Parathyroid adenoma (tissue), 2 donors: ENCODE results near the gene MRPL42.

Experiments used
- H2AFZ ChIP-seq: fragments of 300-600 bp; sonication (generic); one replicate; pipeline ENCODE4 v1.7.0; 2017; ENCODE audit warnings: antibody characterized with exemption, mild to moderate bottlenecking
- H3K27ac ChIP-seq: fragments of 300-600 bp; sonication (generic); one replicate; pipeline ENCODE4 v1.7.0; 2017
- H3K27me3 ChIP-seq: fragments of 300-600 bp; sonication (generic); one replicate; pipeline ENCODE4 v1.7.0; 2017; ENCODE audit warnings: low read length; ENCODE audit not compliant: control insufficient read depth, insufficient read depth
- H3K36me3 ChIP-seq: fragments of 300-600 bp; sonication (generic); one replicate; pipeline ENCODE4 v1.7.0; 2017; ENCODE audit warnings: low read length; ENCODE audit not compliant: control insufficient read depth, insufficient read depth
- H3K4me1 ChIP-seq: fragments of 300-600 bp; sonication (generic); one replicate; pipeline ENCODE4 v1.7.0; 2017; ENCODE audit warnings: control low read depth
- H3K4me2 ChIP-seq: fragments of 300-600 bp; sonication (generic); one replicate; pipeline ENCODE4 v1.7.0; 2017; ENCODE audit warnings: low read length
- H3K4me3 ChIP-seq: fragments of 300-600 bp; sonication (generic); one replicate; pipeline ENCODE4 v1.7.0; 2017; ENCODE audit warnings: low read depth, low read length
- H3K79me2 ChIP-seq: fragments of 300-600 bp; sonication (generic); one replicate; pipeline ENCODE4 v1.7.0; 2017; ENCODE audit warnings: control low read depth
- H3K9ac ChIP-seq: fragments of 300-600 bp; sonication (generic); one replicate; pipeline ENCODE4 v1.7.0; 2017; ENCODE audit warnings: mild to moderate bottlenecking
- H3K9me3 ChIP-seq: fragments of 300-600 bp; sonication (generic); one replicate; pipeline ENCODE4 v1.7.0; 2017; ENCODE audit warnings: low read length; ENCODE audit not compliant: control insufficient read depth
- TF ChIP-seq, protein P1 (sequence below): fragments of 300-600 bp; sonication (generic); IDR thresholded peaks from one replicate; pipeline ENCODE4 v1.7.0; 2017; ENCODE audit warnings: antibody characterized with exemption, mild to moderate bottlenecking
- donor health status: primary hyperparathyroidism.

MRPL42 gene

DNA sequence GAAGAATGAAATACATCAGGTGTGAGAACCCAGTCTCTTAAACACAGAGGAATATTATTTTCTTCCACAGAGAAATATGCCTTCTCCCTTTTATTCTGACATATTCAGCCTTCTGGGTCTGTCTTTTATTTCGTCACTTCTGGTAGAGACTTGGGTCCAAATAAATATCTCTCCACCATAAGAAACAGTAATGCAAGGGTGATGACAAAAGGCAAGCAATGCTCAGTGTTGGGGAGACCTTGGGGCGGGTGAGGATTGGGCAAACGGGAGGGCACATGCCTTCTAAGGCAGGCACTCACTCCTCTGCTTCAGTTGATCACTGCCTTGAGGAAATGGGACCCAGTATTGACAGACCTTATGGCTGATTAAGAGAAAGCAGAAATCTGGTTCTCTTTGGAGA is 98.4 kb downstream of the MRPL42 start:
- H3K4me2 ChIP-seq, result no peak overlapping the region
- H3K36me3 ChIP-seq, result no peaks in the 10 kb centered on the region
- no peaks in the 10 kb centered on the region for H3K27me3 ChIP-seq
- H2AFZ ChIP-seq, result no peak overlapping the region
- H3K9ac ChIP-seq, result no peak overlapping the region
- no peaks in the 10 kb centered on the region for H3K9me3 ChIP-seq
- TF ChIP-seq, protein P1, sequence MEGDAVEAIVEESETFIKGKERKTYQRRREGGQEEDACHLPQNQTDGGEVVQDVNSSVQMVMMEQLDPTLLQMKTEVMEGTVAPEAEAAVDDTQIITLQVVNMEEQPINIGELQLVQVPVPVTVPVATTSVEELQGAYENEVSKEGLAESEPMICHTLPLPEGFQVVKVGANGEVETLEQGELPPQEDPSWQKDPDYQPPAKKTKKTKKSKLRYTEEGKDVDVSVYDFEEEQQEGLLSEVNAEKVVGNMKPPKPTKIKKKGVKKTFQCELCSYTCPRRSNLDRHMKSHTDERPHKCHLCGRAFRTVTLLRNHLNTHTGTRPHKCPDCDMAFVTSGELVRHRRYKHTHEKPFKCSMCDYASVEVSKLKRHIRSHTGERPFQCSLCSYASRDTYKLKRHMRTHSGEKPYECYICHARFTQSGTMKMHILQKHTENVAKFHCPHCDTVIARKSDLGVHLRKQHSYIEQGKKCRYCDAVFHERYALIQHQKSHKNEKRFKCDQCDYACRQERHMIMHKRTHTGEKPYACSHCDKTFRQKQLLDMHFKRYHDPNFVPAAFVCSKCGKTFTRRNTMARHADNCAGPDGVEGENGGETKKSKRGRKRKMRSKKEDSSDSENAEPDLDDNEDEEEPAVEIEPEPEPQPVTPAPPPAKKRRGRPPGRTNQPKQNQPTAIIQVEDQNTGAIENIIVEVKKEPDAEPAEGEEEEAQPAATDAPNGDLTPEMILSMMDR, result no peak
- peaks cover 4% of the 10 kb centered on the region for H3K4me1 ChIP-seq
- no peak overlapping the region for H3K4me3 ChIP-seq
- H3K79me2 ChIP-seq, result peaks cover 21% of the 10 kb centered on the region
- no peak overlapping the region for H3K27ac ChIP-seq
